Stimulated activated CD8-positive, alpha-beta memory T cell treated with anti-CD3 and anti-CD28 coated beads, Interleukin-15, amount 100 ng/mL, for 1 hour (primary cell): ENCODE measurements around the gene CCDC9.
A peak's percentile ranks its signal among the peaks of the same experiment; 100 is the strongest.
"Not testable (repeated sequence)": the region's sequence is repeated elsewhere in the genome, so short reads cannot be mapped to it uniquely, and the experiment has no call there.

ENCODE experiments used
- DNase-seq: peaks from one replicate; pipeline ENCODE4 v3.0.0-alpha.2; 2020; ENCODE audit warnings: low read depth

CCDC9 gene

GRCh38 chr19:47261946-47262793 lies 5.8 kb downstream of the CCDC9 start:
- DNase-seq: not testable (repeated sequence)

- no peak for DNase-seq
Measured at GRCh38 chr19:47264629-47265028, 8.3 kb downstream of the CCDC9 start.

- DNase-seq: no peak
Measured at GRCh38 chr19:47266401-47266941, 10.1 kb downstream of the CCDC9 start.

GRCh38 chr19:47267350-47267759 lies 11.0 kb downstream of the CCDC9 start:
- DNase-seq: no peak

GRCh38 chr19:47268028-47268427 lies 11.7 kb downstream of the CCDC9 start:
- no peak for DNase-seq

GRCh38 chr19:47269596-47269995 lies 13.3 kb downstream of the CCDC9 start:
- no peak for DNase-seq

- no peak for DNase-seq
Measured at GRCh38 chr19:47270408-47270807, 14.1 kb downstream of the CCDC9 start.

GRCh38 chr19:47271949-47272348 lies 15.6 kb downstream of the CCDC9 start:
- DNase-seq: no peak

- DNase-seq: no peak
Measured at GRCh38 chr19:47272448-47273312, 16.4 kb downstream of the CCDC9 start.

- peak; percentile 80 for DNase-seq
Measured at GRCh38 chr19:47273313-47274070, 17.2 kb downstream of the CCDC9 start.

- peak; percentile 100 for DNase-seq
Measured at GRCh38 chr19:47274071-47274890, 18.0 kb downstream of the CCDC9 start, which contains the start of gene INAFM1. Gene INAFM1 (plus strand): TSS chr19:47274885. CDS start chr19:47274920, 35 bp downstream.

GRCh38 chr19:47274891-47275761 lies 18.8 kb downstream of the CCDC9 start:
- no peak for DNase-seq

- no peak for DNase-seq
Measured at GRCh38 chr19:47275791-47276461, 19.6 kb downstream of the CCDC9 start.

- DNase-seq: not testable (repeated sequence)
Measured at GRCh38 chr19:47276513-47276912, 20.2 kb downstream of the CCDC9 start.

GRCh38 chr19:47280183-47280797 lies 24.0 kb downstream of the CCDC9 start:
- DNase-seq: no peak

- no peak for DNase-seq
Measured at GRCh38 chr19:47283405-47284059, 27.2 kb downstream of the CCDC9 start.

GRCh38 chr19:47284324-47284899 lies 28.1 kb downstream of the CCDC9 start:
- no peak for DNase-seq

GRCh38 chr19:47296036-47296435 lies 39.7 kb downstream of the CCDC9 start:
- DNase-seq: peak; percentile 66
